ENCODE measurements around the gene MIB1.

DNA sequence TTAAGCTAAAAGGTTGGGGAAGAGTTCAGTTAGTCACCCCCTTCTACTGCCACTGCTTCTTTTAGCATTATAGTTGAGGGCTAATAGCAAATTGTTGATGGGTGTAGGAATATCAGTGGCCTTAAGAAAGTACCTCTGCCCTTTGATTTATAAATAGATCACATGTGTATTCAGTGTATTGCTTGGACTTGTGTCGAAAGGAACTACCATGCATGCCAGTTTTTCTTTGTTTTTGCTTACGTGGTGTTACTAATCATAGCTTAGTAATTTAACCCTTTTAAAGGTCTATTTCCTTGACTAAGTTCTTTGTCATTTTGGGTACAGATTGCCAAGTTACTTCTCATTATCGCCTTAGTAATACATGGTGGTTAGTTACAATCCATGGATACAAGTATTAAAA, 85.6 kb downstream of the MIB1 start:
- TF ChIP-seq SP1 (IDR thresholded peaks at IDR 0.05) (no peak), TARDBP (IDR thresholded peaks at IDR 0.05) (no peak), ARNT (IDR thresholded peaks at IDR 0.05) (no peak), FOXA1 (IDR thresholded peaks at IDR 0.05) (no peak), BHLHE40 (IDR thresholded peaks at IDR 0.05; ENCODE audit: borderline replicate concordance) (no peak), FOXK2 (IDR thresholded peaks at IDR 0.05) (no peak), FOXM1 (IDR thresholded peaks at IDR 0.05; ENCODE audit: borderline replicate concordance) (no peak), PKNOX1 (IDR thresholded peaks at IDR 0.05) (no peak), LEF1 (IDR thresholded peaks at IDR 0.05; ENCODE audit: borderline replicate concordance) (no peak), ZNF384 (IDR thresholded peaks at IDR 0.05) (no peak), NFRKB (IDR thresholded peaks at IDR 0.05) (no peak), HDGF (IDR thresholded peaks at IDR 0.05; ENCODE audit: borderline replicate concordance) (no peak), SUZ12 (IDR thresholded peaks at IDR 0.05) (no peak), L3MBTL2 (conservative IDR thresholded peaks at IDR 0.05) (no peak)
